Urinary bladder (tissue), 4 donors: ENCODE results near the gene EML6. TPM values are rescaled to one million over a fixed set of nuclear protein-coding genes. Genes with fewer than 3 reads are reported as not detected.
"Not testable (repeated sequence)": the region's sequence is repeated elsewhere in the genome, so short reads cannot be mapped to it uniquely, and the experiment has no call there.

Source experiments
- DNase-seq: peaks from one replicate; pipeline ENCODE4 v3.0.0-alpha.2; 2015; ENCODE audit errors: extremely low spot score
- H3K27ac ChIP-seq: one replicate; pipeline ENCODE4 v1.5.1; 2013; ENCODE audit warnings: low read depth, mild to moderate bottlenecking, moderate library complexity
- H3K36me3 ChIP-seq: one replicate; pipeline ENCODE4 v1.6.1; 2013; ENCODE audit warnings: mild to moderate bottlenecking, moderate library complexity; ENCODE audit not compliant: insufficient read depth
- H3K4me1 ChIP-seq: one replicate; pipeline ENCODE4 v1.6.1; 2013; ENCODE audit warnings: mild to moderate bottlenecking, moderate library complexity; ENCODE audit not compliant: insufficient read depth
- H3K4me3 ChIP-seq: one replicate; pipeline ENCODE4 v1.5.1; 2013; ENCODE audit warnings: low read depth, low read length
- WGBS: extraction: QIAGEN DNeasy Blood & Tissue Kit; methylation state at CpG from one replicate; pipeline ENCODE4 v1.1.7; 2013; 5-methylcytosine and 5-hydroxymethylcytosine counted together
- polyA plus RNA-seq: library from polyadenylated mRNA; stranded (reverse); fragments of 200-250 nt; gene quantifications from one replicate; pipeline ENCODE4 v1.2.3, GENCODE V29; 2013
- total RNA-seq: library from RNA; depleted of rRNA; stranded (reverse); fragments of >200 nt; gene quantifications from one replicate; pipeline ENCODE4 v1.2.3, GENCODE V29; 2014
- donor health status: healthy with polysubstance abuse.
- donor health status: healthy.

Gene EML6
- total and polyA plus RNA-seq, 2 donors = 1.4 to 3.9 TPM

- no peak overlapping the region for H3K4me3 ChIP-seq
- no peak overlapping the region for H3K27ac ChIP-seq
- H3K36me3 ChIP-seq = no peaks in the 10 kb centered on the region
- WGBS = 70% methylated on average over 7 of the region's 7 CpGs
- no peaks in the 10 kb centered on the region for H3K4me1 ChIP-seq
- DNase-seq = no peak
Observed at GRCh38 chr2:54840559-54841468, 117.4 kb downstream of the EML6 start.

- not testable (repeated sequence) for H3K36me3 ChIP-seq, H3K4me1 ChIP-seq, H3K27ac ChIP-seq, H3K4me3 ChIP-seq, DNase-seq
- 92% methylated on average over 10 of the region's 10 CpGs for WGBS
Observed at GRCh38 chr2:54841500-54841899, 118.0 kb downstream of the EML6 start.

- Histone ChIP-seq H3K27ac (no peak overlapping the region), H3K36me3 (no peaks in the 10 kb centered on the region), H3K4me1 (no peaks in the 10 kb centered on the region), H3K4me3 (no peak overlapping the region)
- 71% methylated on average over 5 of the region's 5 CpGs for WGBS
- no peak for DNase-seq
Observed at GRCh38 chr2:54845094-54845493, 121.6 kb downstream of the EML6 start.

- no peak overlapping the region for H3K27ac ChIP-seq
- no peaks in the 10 kb centered on the region for H3K4me1 ChIP-seq
- H3K36me3 ChIP-seq = no peaks in the 10 kb centered on the region
- WGBS = 35% methylated on average over 2 of the region's 2 CpGs
- DNase-seq = no peak
- H3K4me3 ChIP-seq = no peak overlapping the region
Observed at GRCh38 chr2:54845514-54845913, 122.1 kb downstream of the EML6 start.

- DNase-seq = no peak
- H3K4me3 ChIP-seq = no peak overlapping the region
- no peak overlapping the region for H3K27ac ChIP-seq
- H3K4me1 ChIP-seq = no peaks in the 10 kb centered on the region
- 90% methylated on average over 8 of the region's 8 CpGs for WGBS
- no peaks in the 10 kb centered on the region for H3K36me3 ChIP-seq
Observed at GRCh38 chr2:54850171-54851122, 127.0 kb downstream of the EML6 start.

- DNase-seq = no peak
- Histone ChIP-seq H3K27ac (no peak overlapping the region), H3K36me3 (no peaks in the 10 kb centered on the region), H3K4me3 (no peak overlapping the region), H3K4me1 (no peaks in the 10 kb centered on the region)
- WGBS = 75% methylated on average over 5 of the region's 5 CpGs
Observed at GRCh38 chr2:54853616-54854310, 130.3 kb downstream of the EML6 start.

- Histone ChIP-seq H3K27ac (no peak overlapping the region), H3K4me1 (no peaks in the 10 kb centered on the region), H3K36me3 (no peaks in the 10 kb centered on the region), H3K4me3 (no peak overlapping the region)
- no peak for DNase-seq
- 88% methylated on average over 2 of the region's 2 CpGs for WGBS
Observed at GRCh38 chr2:54855434-54855833, 132.0 kb downstream of the EML6 start.

GRCh38 chr2:54858021-54858681 lies 134.7 kb downstream of the EML6 start:
- no peak for DNase-seq
- 76% methylated on average over 3 of the region's 3 CpGs for WGBS
- Histone ChIP-seq H3K4me1 (no peaks in the 10 kb centered on the region), H3K27ac (no peak overlapping the region), H3K36me3 (no peaks in the 10 kb centered on the region), H3K4me3 (no peak overlapping the region)

GRCh38 chr2:54859416-54859815 lies 136.0 kb downstream of the EML6 start:
- Histone ChIP-seq H3K4me1 (no peaks in the 10 kb centered on the region), H3K36me3 (no peaks in the 10 kb centered on the region), H3K4me3 (no peak overlapping the region), H3K27ac (no peak overlapping the region)
- 85% methylated on average over 3 of the region's 3 CpGs for WGBS
- no peak for DNase-seq

- Histone ChIP-seq H3K27ac (no peak overlapping the region), H3K4me1 (no peaks in the 10 kb centered on the region), H3K36me3 (no peaks in the 10 kb centered on the region), H3K4me3 (no peak overlapping the region)
- WGBS = 72% methylated on average over 7 of the region's 7 CpGs
- no peak for DNase-seq
Observed at GRCh38 chr2:54859997-54860701, 136.7 kb downstream of the EML6 start.

- DNase-seq = no peak
- Histone ChIP-seq H3K27ac (no peak overlapping the region), H3K4me3 (no peak overlapping the region), H3K4me1 (no peaks in the 10 kb centered on the region), H3K36me3 (no peaks in the 10 kb centered on the region)
- WGBS = 96% methylated on average over 4 of the region's 4 CpGs
Observed at GRCh38 chr2:54862229-54862628, 138.8 kb downstream of the EML6 start.

- no peak for DNase-seq
- Histone ChIP-seq H3K36me3 (no peaks in the 10 kb centered on the region), H3K4me1 (no peaks in the 10 kb centered on the region), H3K27ac (no peak overlapping the region), H3K4me3 (no peak overlapping the region)
- WGBS = 87% methylated on average over 2 of the region's 2 CpGs
Observed at GRCh38 chr2:54862742-54863141, 139.3 kb downstream of the EML6 start.
